Neural cell (in vitro differentiated cells): ENCODE measurements around the gene OOEP. TPM values are rescaled to one million over a fixed set of nuclear protein-coding genes. Genes with fewer than 3 reads are reported as not detected.

Experiments used
- H2AFZ ChIP-seq: fragments of 200-600, 300-800 bp; sonication (generic), shearing (Covaris generic); 2 replicates; pipeline ENCODE4 v1.6.0; 2014; ENCODE audit warnings: low read depth, mild to moderate bottlenecking, antibody characterized with exemption, low read length, moderate library complexity
- H3F3A ChIP-seq: fragments of 200-600 bp; shearing (Covaris generic); 2 replicates; pipeline ENCODE4 v1.6.1; 2016; ENCODE audit warnings: mild to moderate bottlenecking, moderate library complexity, mixed read lengths, antibody characterized with exemption, low read length; ENCODE audit not compliant: insufficient read depth, poor library complexity, severe bottlenecking
- H3K27ac ChIP-seq: fragments of 200-600, 300-800 bp; sonication (generic), shearing (Covaris generic); 2 replicates; pipeline ENCODE4 v1.5.1; 2014; ENCODE audit warnings: mild to moderate bottlenecking, low read length, moderate library complexity
- H3K27me3 ChIP-seq: fragments of 300-800, 200-600 bp; sonication (generic), shearing (Covaris generic); 2 replicates; pipeline ENCODE4 v1.6.0; 2014; ENCODE audit warnings: mild to moderate bottlenecking, low read depth, low read length, moderate library complexity; ENCODE audit not compliant: insufficient read depth
- H3K36me3 ChIP-seq: fragments of 300-800, 200-600 bp; sonication (generic), shearing (Covaris generic); 2 replicates; pipeline ENCODE4 v1.5.1; 2014; ENCODE audit warnings: mild to moderate bottlenecking, antibody characterized with exemption, low read length, moderate library complexity; ENCODE audit not compliant: insufficient read depth
- H3K4me2 ChIP-seq: fragments of 300-800, 200-600 bp; sonication (generic), shearing (Covaris generic); 2 replicates; pipeline ENCODE4 v1.6.0; 2014; ENCODE audit warnings: mild to moderate bottlenecking, low read length
- H3K4me3 ChIP-seq: fragments of 300-800, 200-600 bp; sonication (generic), shearing (Covaris generic); 2 replicates; pipeline ENCODE4 v1.5.1; 2014; ENCODE audit warnings: mild to moderate bottlenecking, low read length, moderate library complexity
- H3K79me2 ChIP-seq: fragments of 200-600 bp; shearing (Covaris generic); replicated peaks from 2 replicates; pipeline ENCODE4 v1.6.0; 2014; ENCODE audit warnings: mild to moderate bottlenecking, low read length, moderate library complexity; ENCODE audit not compliant: insufficient read depth
- H3K9ac ChIP-seq: fragments of 300-800, 200-600 bp; sonication (generic), shearing (Covaris generic); 2 replicates; pipeline ENCODE4 v1.6.1; 2016; ENCODE audit warnings: mild to moderate bottlenecking, low read length, mixed read lengths
- H3K9me2 ChIP-seq: fragments of 200-600 bp; shearing (Covaris generic); 2 replicates; pipeline ENCODE4 v1.6.1; 2016; ENCODE audit warnings: mild to moderate bottlenecking, low read length, mixed read lengths; ENCODE audit not compliant: insufficient read depth
- H3K9me3 ChIP-seq: fragments of 200-600, 300-800 bp; sonication (generic), shearing (Covaris generic); 2 replicates; pipeline ENCODE4 v1.6.1; 2016; ENCODE audit warnings: mild to moderate bottlenecking, mixed run types, low read length, moderate library complexity, mixed read lengths
- H4K20me1 ChIP-seq: fragments of 200-600 bp; shearing (Covaris generic); 2 replicates; pipeline ENCODE4 v1.6.1; 2016; ENCODE audit warnings: mild to moderate bottlenecking, mixed run types; ENCODE audit not compliant: insufficient read depth
- EP300 ChIP-seq: fragments of 450-650 bp; conservative IDR thresholded peaks from 2 replicates; pipeline ENCODE4 v1.6.1; 2014; ENCODE audit warnings: antibody characterized with exemption, mild to moderate bottlenecking, moderate library complexity; ENCODE audit not compliant: poor library complexity, severe bottlenecking
- EZH2 ChIP-seq: fragments of 200-600, 300-800 bp; shearing (Covaris generic), sonication (generic); IDR thresholded peaks from 2 replicates; pipeline ENCODE4 v1.6.1; 2014; ENCODE audit warnings: antibody characterized with exemption, low read length, borderline replicate concordance, mild to moderate bottlenecking; ENCODE audit not compliant: insufficient read depth, poor library complexity, severe bottlenecking
- MXI1 ChIP-seq: fragments of 450-650 bp; conservative IDR thresholded peaks from 2 replicates; pipeline ENCODE4 v1.6.1; 2014; ENCODE audit warnings: antibody characterized with exemption, mild to moderate bottlenecking; ENCODE audit not compliant: poor library complexity, severe bottlenecking
- POLR2AphosphoS5 ChIP-seq: IDR thresholded peaks from 2 replicates; pipeline ENCODE4 v1.6.1; 2012
- RAD21 ChIP-seq: fragments of 450-650 bp; conservative IDR thresholded peaks from 2 replicates; pipeline ENCODE4 v1.6.1; 2014; ENCODE audit warnings: antibody characterized with exemption, mild to moderate bottlenecking, moderate library complexity
- SMC3 ChIP-seq: fragments of 450-650 bp; conservative IDR thresholded peaks from 2 replicates; pipeline ENCODE4 v1.6.1; 2014; ENCODE audit warnings: antibody characterized with exemption, mild to moderate bottlenecking, moderate library complexity; ENCODE audit not compliant: poor library complexity
- TAF1 ChIP-seq: IDR thresholded peaks from 2 replicates; pipeline ENCODE4 v1.6.1; 2012; ENCODE audit warnings: low read depth
- polyA plus RNA-seq: library from polyadenylated mRNA; depleted of rRNA; stranded (reverse); fragments of >200 nt; gene quantifications from 2 replicates; pipeline ENCODE4 v1.2.3, GENCODE V29; 2014
- TF ChIP-seq, protein P1 (sequence below): fragments of 450-650 bp; IDR thresholded peaks from 2 replicates; pipeline ENCODE4 v1.5.1; 2014; ENCODE audit warnings: antibody characterized with exemption, mild to moderate bottlenecking, moderate library complexity; ENCODE audit not compliant: poor library complexity, severe bottlenecking
- TF ChIP-seq, protein P2 (sequence below): IDR thresholded peaks from 2 replicates; pipeline ENCODE4 v1.6.1; 2012; ENCODE audit warnings: borderline replicate concordance

Gene OOEP
- polyA plus RNA-seq, 1 donor from 2014 or later: not detected

DNA sequence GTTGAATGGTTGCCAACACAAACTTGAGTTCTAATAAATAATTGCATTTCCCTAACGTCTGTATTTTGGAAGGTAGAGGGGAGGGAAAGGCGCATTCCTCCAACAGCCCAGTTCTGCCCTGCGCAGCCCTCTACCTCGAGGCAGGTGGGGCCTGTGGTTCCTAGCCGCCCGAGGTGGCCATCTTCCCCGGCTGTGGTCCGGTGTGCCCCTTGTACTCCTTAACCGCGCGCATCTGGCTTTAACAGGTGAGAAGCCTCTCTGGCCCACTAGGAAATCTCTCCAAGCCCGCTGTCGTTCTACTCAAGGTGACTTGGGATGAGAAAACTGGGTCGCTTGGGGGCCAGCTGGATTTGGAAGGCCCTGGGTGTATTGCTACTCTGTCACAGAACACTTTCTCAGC, 5.6 kb downstream of the OOEP start:
- Histone ChIP-seq H4K20me1 (no peaks in the 10 kb centered on the region), H3K36me3 (no peaks in the 10 kb centered on the region), H3K4me2 (no peak overlapping the region), H3K27me3 (no peaks in the 10 kb centered on the region), H3K9ac (no peak overlapping the region), H3K79me2 (no peaks in the 10 kb centered on the region), H3K27ac (no peak overlapping the region), H3F3A (no peaks in the 10 kb centered on the region), H3K9me3 (no peaks in the 10 kb centered on the region), H3K4me3 (no peak overlapping the region), H3K9me2 (no peaks in the 10 kb centered on the region), H2AFZ (no peak overlapping the region)
- TF ChIP-seq, protein P1, sequence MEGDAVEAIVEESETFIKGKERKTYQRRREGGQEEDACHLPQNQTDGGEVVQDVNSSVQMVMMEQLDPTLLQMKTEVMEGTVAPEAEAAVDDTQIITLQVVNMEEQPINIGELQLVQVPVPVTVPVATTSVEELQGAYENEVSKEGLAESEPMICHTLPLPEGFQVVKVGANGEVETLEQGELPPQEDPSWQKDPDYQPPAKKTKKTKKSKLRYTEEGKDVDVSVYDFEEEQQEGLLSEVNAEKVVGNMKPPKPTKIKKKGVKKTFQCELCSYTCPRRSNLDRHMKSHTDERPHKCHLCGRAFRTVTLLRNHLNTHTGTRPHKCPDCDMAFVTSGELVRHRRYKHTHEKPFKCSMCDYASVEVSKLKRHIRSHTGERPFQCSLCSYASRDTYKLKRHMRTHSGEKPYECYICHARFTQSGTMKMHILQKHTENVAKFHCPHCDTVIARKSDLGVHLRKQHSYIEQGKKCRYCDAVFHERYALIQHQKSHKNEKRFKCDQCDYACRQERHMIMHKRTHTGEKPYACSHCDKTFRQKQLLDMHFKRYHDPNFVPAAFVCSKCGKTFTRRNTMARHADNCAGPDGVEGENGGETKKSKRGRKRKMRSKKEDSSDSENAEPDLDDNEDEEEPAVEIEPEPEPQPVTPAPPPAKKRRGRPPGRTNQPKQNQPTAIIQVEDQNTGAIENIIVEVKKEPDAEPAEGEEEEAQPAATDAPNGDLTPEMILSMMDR: no peak
- no peak for TF ChIP-seq POLR2AphosphoS5
- no peak for TF ChIP-seq MXI1
- TF ChIP-seq TAF1: no peak

DNA sequence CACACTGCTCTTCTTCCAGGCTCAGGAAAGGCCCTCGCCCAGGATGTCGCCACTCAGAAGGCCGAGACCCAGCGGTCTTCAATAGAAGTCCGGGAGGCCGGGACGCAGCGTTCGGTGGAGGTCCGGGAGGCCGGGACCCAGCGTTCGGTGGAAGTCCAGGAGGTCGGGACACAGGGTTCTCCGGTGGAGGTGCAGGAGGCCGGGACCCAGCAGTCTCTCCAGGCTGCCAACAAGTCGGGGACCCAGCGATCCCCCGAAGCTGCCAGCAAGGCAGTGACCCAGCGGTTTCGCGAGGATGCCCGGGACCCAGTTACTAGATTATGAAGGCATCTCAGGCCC, 6.2 kb downstream of the OOEP start:
- H3F3A ChIP-seq: no peaks in the 10 kb centered on the region
- no peaks in the 10 kb centered on the region for H3K79me2 ChIP-seq
- H3K4me2 ChIP-seq: no peak overlapping the region
- no peak overlapping the region for H3K27ac ChIP-seq
- TF ChIP-seq, protein P1: no peak
- no peak for TF ChIP-seq MXI1
- no peak for TF ChIP-seq POLR2AphosphoS5
- TF ChIP-seq EP300: no peak
- no peak for TF ChIP-seq EZH2
- TF ChIP-seq SMC3: no peak
- TF ChIP-seq RAD21: no peak
- TF ChIP-seq TAF1: no peak
- TF ChIP-seq, protein P2, sequence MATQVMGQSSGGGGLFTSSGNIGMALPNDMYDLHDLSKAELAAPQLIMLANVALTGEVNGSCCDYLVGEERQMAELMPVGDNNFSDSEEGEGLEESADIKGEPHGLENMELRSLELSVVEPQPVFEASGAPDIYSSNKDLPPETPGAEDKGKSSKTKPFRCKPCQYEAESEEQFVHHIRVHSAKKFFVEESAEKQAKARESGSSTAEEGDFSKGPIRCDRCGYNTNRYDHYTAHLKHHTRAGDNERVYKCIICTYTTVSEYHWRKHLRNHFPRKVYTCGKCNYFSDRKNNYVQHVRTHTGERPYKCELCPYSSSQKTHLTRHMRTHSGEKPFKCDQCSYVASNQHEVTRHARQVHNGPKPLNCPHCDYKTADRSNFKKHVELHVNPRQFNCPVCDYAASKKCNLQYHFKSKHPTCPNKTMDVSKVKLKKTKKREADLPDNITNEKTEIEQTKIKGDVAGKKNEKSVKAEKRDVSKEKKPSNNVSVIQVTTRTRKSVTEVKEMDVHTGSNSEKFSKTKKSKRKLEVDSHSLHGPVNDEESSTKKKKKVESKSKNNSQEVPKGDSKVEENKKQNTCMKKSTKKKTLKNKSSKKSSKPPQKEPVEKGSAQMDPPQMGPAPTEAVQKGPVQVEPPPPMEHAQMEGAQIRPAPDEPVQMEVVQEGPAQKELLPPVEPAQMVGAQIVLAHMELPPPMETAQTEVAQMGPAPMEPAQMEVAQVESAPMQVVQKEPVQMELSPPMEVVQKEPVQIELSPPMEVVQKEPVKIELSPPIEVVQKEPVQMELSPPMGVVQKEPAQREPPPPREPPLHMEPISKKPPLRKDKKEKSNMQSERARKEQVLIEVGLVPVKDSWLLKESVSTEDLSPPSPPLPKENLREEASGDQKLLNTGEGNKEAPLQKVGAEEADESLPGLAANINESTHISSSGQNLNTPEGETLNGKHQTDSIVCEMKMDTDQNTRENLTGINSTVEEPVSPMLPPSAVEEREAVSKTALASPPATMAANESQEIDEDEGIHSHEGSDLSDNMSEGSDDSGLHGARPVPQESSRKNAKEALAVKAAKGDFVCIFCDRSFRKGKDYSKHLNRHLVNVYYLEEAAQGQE: no peak
- H3K4me3 ChIP-seq: no peak overlapping the region
- H3K9me2 ChIP-seq: no peaks in the 10 kb centered on the region
- no peaks in the 10 kb centered on the region for H3K27me3 ChIP-seq
- H2AFZ ChIP-seq: no peak overlapping the region
- no peaks in the 10 kb centered on the region for H3K9me3 ChIP-seq
- H3K9ac ChIP-seq: no peak overlapping the region
- no peaks in the 10 kb centered on the region for H4K20me1 ChIP-seq
- no peaks in the 10 kb centered on the region for H3K36me3 ChIP-seq
